CD4-positive, alpha-beta T cell treated with Interleukin-12 subunit alpha and Interleukin-12 subunit beta, for 1 hour (primary cell): ENCODE data around the gene FGD6.
A peak's percentile ranks its signal among the peaks of the same experiment; 100 is the strongest.

ENCODE experiments used
- DNase-seq: peaks from one replicate; pipeline ENCODE4 v3.0.0-alpha.2; 2020

The FGD6 gene

GRCh38 chr12:95074766-95075165, 142.5 kb downstream of the FGD6 start:
- DNase-seq, result no peak

GRCh38 chr12:95073698-95074520, 143.4 kb downstream of the FGD6 start:
- no peak for DNase-seq

DNA sequence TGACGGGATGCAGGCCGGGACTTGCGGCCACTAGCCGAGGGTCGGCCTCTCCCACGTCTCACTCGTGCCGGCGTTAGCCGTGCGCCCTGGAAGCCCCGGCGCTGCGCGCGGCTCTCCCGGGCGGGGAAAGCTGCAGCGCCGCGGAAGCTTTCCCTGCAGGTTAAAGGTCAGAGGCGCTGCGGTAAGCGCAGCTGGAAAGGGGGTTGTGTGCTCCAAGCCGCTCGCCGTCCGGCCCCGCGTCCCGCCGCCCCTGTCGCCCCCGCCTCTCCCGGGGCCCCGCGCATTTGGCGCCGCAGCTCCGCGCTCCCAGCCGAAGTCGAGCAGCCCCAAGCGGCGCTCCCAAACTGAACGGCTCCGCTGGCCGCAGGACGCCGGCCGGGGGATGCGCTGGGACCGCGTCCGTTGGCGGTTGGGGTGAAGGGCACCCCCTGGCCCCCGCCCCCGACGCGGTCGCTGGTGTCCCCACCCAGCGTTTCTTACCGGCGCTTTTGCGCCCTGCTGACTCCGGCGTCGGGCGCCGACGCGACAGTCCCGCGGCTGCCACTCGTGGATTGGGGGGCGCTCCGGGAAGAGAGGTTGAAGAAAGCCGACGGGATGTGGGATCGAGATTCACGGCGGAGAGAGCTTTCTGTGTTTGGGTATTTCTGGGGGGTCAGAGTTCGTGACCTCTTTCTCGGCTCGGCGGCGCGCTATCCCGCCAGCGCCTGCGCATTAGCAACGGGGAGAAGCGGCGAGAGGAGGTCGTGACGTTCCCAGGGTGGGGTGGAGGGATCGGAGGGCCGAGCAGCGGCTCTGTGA, 144.2 kb downstream of the FGD6 start, which contains the start of gene NR2C1:
Gene NR2C1, minus strand, starts transcription at position 719 of the 798 bp plus-strand sequence. CDS start 6,234 bp downstream, outside the sequence.
- DNase-seq, result peak; percentile 95

DNA sequence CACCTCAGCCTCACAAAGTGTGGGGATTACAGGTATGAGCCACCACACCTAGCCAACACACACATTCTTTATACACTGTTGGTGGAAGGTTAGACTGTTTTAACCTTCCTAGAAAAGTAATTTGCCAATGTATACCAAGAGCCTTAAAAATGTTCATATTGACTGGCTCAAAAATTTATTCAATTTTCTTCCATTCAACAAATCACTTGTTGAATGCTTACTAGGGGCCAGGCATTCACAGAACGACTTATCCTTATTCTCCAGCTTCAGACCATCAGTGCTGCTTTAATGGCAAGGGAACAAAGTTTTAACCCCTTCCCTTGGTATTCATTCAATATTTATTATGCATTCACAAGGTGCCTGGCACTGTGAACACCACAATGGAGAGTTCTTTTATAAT, 146.9 kb downstream of the FGD6 start:
- no peak for DNase-seq

GRCh38 chr12:95066091-95066855, 151.0 kb downstream of the FGD6 start:
- DNase-seq, result no peak

GRCh38 chr12:95060951-95061350, 156.3 kb downstream of the FGD6 start:
- DNase-seq, result no peak

DNA sequence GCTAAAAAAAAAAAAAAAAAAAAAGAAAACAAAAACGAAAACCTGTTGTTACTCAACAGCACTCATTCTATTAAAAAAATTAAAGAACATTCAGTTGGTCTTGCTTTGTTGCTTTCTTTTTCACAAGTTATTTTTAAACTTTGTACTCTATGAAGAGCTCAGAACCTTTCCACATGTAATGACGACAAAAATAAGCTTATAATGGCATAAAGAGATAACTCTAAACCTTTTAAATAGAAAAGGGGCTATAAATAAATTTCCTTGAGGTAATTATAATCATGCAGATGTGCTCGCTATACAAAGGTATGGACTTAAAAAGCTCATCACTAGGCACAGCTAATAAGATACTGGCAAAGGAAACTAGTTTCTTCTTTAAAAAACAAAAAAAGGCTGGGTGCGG, 157.3 kb downstream of the FGD6 start:
- DNase-seq, result no peak

GRCh38 chr12:95057424-95057823, 159.8 kb downstream of the FGD6 start:
- no peak for DNase-seq

GRCh38 chr12:95055057-95055456, 162.2 kb downstream of the FGD6 start:
- no peak for DNase-seq

DNA sequence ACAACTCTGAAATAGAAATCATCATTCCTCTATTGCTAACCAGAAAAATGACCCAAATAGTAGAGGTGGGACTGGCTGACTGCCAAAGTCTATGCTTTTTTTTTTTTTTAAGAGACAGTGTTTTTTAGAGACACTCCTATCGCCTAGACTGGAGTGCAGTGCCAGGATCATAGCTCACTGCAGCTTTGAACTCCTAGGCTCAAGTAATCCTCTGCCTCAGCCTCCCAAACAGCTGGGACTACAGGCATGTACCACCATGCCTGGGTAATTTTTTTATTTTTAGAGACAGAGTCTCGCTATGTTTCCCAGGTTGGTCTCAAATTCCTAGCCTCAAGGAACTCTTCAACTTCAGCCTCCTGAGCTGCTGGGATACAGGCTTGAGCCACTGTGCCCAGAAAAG, 163.1 kb downstream of the FGD6 start:
- no peak for DNase-seq

DNA sequence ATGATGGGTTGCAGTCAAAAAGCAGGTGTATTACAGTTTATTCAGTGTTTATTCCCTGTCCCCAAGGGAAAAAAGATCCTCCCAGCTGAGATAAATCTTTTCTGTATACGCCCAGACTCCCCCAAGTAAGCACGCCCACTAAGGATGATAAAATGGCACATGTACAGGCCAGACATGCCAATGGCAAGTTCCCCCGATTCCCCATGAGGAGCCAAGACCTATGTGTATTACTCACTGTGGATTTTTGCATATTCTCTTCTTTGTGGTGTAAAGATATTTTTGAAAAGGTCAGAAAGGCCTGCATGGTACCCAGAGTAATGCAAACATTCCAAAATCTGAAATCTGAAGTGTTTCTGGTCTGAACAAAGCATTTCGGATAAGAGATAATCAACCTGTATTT, 166.0 kb downstream of the FGD6 start:
- no peak for DNase-seq

GRCh38 chr12:95037906-95038305, 179.4 kb downstream of the FGD6 start:
- DNase-seq, result no peak

GRCh38 chr12:95034750-95035149, 182.5 kb downstream of the FGD6 start:
- DNase-seq, result no peak
